ENCODE measurements around the gene BCL11A.
A peak's percentile ranks its signal among the peaks of the same experiment; 100 is the strongest.

The BCL11A gene

GRCh38 chr2:60555783-60556139, 2.3 kb upstream of the BCL11A start:
- no peak for TF ChIP-seq CTCF (IDR thresholded peaks at IDR 0.05; ENCODE audit: insufficient read depth, low read depth, low read length, missing control alignments)
- no peak for DNase-seq (ENCODE audit: low read depth)
- H3K4me3 ChIP-seq (ENCODE audit: low read length), result peak overlapping the region; percentile 77

DNA sequence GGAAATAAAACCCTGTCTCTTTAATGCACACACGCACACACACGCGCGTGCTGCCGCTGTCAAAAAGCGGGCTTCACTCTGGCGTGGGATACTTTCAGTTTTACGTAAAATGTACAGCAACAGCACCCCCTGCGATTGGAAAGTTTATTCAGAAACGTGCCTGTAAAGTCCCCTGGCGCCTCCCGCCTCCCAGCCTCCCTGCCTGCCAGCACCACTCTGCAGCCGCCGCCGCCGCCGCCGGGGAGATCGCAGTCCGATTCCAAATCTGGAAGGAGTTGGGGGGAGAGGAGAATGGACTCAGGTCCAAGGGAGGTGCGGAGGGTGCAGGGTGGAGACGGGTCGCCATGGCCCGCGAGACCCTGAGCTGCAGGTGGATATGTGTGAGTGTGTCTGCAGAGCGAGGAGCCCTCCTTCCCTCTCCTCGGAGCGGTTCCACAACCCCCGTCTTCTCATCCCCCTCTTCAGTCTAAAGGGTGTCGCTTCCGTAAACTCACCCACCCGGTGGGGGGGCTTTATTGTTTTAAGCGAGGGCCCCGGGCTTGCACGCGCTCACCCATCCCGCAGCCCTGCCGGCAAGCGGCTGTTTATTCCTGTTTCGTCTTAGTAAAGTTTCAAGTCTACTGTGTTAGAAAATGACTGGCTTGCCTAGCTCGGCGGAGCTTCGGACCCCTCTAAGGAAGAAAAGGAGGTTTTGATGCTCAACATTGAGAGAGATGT, 1.8 kb upstream of the BCL11A start:
- DNase-seq (ENCODE audit: low read depth), result peak; percentile 78
- peak overlapping the region; percentile 77 for H3K4me3 ChIP-seq (ENCODE audit: low read length)
- peak; percentile 43 for TF ChIP-seq CTCF (IDR thresholded peaks at IDR 0.05; ENCODE audit: insufficient read depth, low read depth, low read length, missing control alignments)

- DNase-seq (ENCODE audit: low read depth), result no peak
- TF ChIP-seq CTCF (IDR thresholded peaks at IDR 0.05; ENCODE audit: insufficient read depth, low read depth, low read length, missing control alignments), result no peak
- peak overlapping the region; percentile 77 for H3K4me3 ChIP-seq (ENCODE audit: low read length)
These were observed 1.2 kb upstream of the BCL11A start for GRCh38 chr2:60554646-60555065.

DNA sequence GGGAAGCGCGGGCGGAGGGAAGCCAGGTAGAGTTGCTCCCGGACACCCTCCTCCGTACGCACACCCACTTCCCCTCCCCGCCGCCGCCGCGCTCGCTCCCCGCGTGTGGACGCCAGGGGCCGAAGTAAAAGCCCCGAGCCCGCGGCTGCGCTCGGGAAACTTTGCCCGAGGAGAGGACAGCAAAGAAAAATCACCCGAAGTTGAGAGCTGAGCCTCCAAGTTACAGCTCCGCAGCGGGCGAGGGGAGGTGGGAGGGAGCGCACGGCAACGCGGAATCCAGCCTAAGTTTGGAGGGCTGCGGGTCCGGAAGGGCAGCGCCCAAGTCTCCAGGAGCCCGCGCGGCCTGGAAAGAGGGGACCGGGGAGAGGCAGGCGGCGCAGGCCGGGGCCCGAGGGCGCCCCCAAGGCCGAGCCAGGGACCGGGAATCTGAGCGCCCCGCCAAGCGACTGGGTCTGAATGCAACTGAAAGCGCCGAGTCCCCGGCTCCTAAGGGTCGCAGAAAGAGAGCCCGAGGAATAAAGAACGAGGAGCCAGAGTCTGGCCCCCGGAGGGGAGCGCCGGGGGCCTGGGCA, 706 bp upstream of the BCL11A start:
- peak overlapping the region; percentile 77 for H3K4me3 ChIP-seq (ENCODE audit: low read length)
- no peak for TF ChIP-seq CTCF (IDR thresholded peaks at IDR 0.05; ENCODE audit: insufficient read depth, low read depth, low read length, missing control alignments)
- peak; percentile 48 for DNase-seq (ENCODE audit: low read depth)

GRCh38 chr2:60552851-60553494, 481 bp downstream of the BCL11A start:
- no peak for TF ChIP-seq CTCF (IDR thresholded peaks at IDR 0.05; ENCODE audit: insufficient read depth, low read depth, low read length, missing control alignments)
- DNase-seq (ENCODE audit: low read depth), result no peak
- H3K4me3 ChIP-seq (ENCODE audit: low read length), result peak overlapping the region; percentile 77

- peak; percentile 44 for DNase-seq (ENCODE audit: low read depth)
- TF ChIP-seq CTCF (IDR thresholded peaks at IDR 0.05; ENCODE audit: insufficient read depth, low read depth, low read length, missing control alignments), result no peak
- H3K4me3 ChIP-seq (ENCODE audit: low read length), result peak overlapping the region; percentile 77
These were observed 1.2 kb downstream of the BCL11A start for GRCh38 chr2:60552078-60552850.

Measured in epithelial cell of esophagus (primary cell).